Daoy (cell line): ENCODE results near the gene NBEAL1. TPM values are rescaled to one million over a fixed set of nuclear protein-coding genes. Genes with fewer than 3 reads are reported as not detected.
A peak's percentile ranks its signal among the peaks of the same experiment; 100 is the strongest.
"Not testable (repeated sequence)": the region's sequence is repeated elsewhere in the genome, so short reads cannot be mapped to it uniquely, and the experiment has no call there.

Experiments used
- DNase-seq: peaks from one replicate; pipeline ENCODE4 v3.0.0-alpha.2; 2015; ENCODE audit warnings: low read depth
- total RNA-seq: library from RNA; depleted of rRNA; stranded (reverse); fragments of >200 nt; shearing (Covaris generic); gene quantifications from 2 replicates; pipeline ENCODE4 v1.2.3, GENCODE V29; 2014; rRNA removed

Gene NBEAL1
- 11.0 and 17.6 TPM in 2 replicates for total RNA-seq

GRCh38 chr2:203014456-203015199 is at the start of gene NBEAL1:
Gene NBEAL1, plus strand, starts transcription at chr2:203014875. Its CDS starts 1,510 bp downstream, at chr2:203016385.
- peak; percentile 99 for DNase-seq

- DNase-seq, result peak; percentile 78
Observed at GRCh38 chr2:202965810-202966460, 48.7 kb upstream of the NBEAL1 start.

GRCh38 chr2:202969404-202969803 is 45.3 kb upstream of the NBEAL1 start:
- not testable (repeated sequence) for DNase-seq

GRCh38 chr2:202976809-202977208 is 37.9 kb upstream of the NBEAL1 start:
- DNase-seq, result no peak

GRCh38 chr2:202982779-202983491 is 31.7 kb upstream of the NBEAL1 start:
- DNase-seq, result no peak

- no peak for DNase-seq
Observed at GRCh38 chr2:202989749-202990148, 24.9 kb upstream of the NBEAL1 start.

- no peak for DNase-seq
Observed at GRCh38 chr2:202990501-202990900, 24.2 kb upstream of the NBEAL1 start.

GRCh38 chr2:202997113-202997512 is 17.6 kb upstream of the NBEAL1 start:
- not testable (repeated sequence) for DNase-seq

- DNase-seq, result no peak
Observed at GRCh38 chr2:203002054-203002821, 12.4 kb upstream of the NBEAL1 start.

- DNase-seq, result no peak
Observed at GRCh38 chr2:203003716-203004115, 11.0 kb upstream of the NBEAL1 start.

GRCh38 chr2:203016716-203017115 is 2.0 kb downstream of the NBEAL1 start:
- DNase-seq, result no peak

GRCh38 chr2:203018181-203018580 is 3.5 kb downstream of the NBEAL1 start:
- DNase-seq, result no peak

- DNase-seq, result no peak
Observed at GRCh38 chr2:203019142-203019541, 4.5 kb downstream of the NBEAL1 start.

GRCh38 chr2:203021991-203022390 is 7.3 kb downstream of the NBEAL1 start:
- no peak for DNase-seq

- no peak for DNase-seq
Observed at GRCh38 chr2:203022751-203023150, 8.1 kb downstream of the NBEAL1 start.

GRCh38 chr2:203025592-203025991 is 10.9 kb downstream of the NBEAL1 start:
- no peak for DNase-seq

- no peak for DNase-seq
Observed at GRCh38 chr2:203030545-203030944, 15.9 kb downstream of the NBEAL1 start.

- no peak for DNase-seq
Observed at GRCh38 chr2:203030991-203031390, 16.3 kb downstream of the NBEAL1 start.

GRCh38 chr2:203033395-203033794 is 18.7 kb downstream of the NBEAL1 start:
- no peak for DNase-seq

GRCh38 chr2:203035879-203036470 is 21.3 kb downstream of the NBEAL1 start:
- no peak for DNase-seq

- DNase-seq, result no peak
Observed at GRCh38 chr2:203037026-203037425, 22.4 kb downstream of the NBEAL1 start.
